ENCODE measurements around the gene PRKAR1A. TPM values are rescaled to one million over a fixed set of nuclear protein-coding genes. Genes with fewer than 3 reads are reported as not detected.

Gene PRKAR1A
- total and polyA plus RNA-seq, 5 donors from 2014 or later = 135 to 220 (median 187) TPM

- Mint-ChIP-seq H3K27me3 (no peaks in the 10 kb centered on the region), H3K4me1 (peaks cover 2 to 14% (median 4%) of the 10 kb centered on the region in 4 donors), H3K9me3 (no peaks in the 10 kb centered on the region), H3K4me3 (no peak overlapping the region), H3K27ac (peak overlapping the region in 2 of 3 donors; percentile 53 to 69), H3K36me3 (peaks cover 33% of the 10 kb centered on the region)
- H3K4me3 ChIP-seq (ENCODE audit: low read depth, low read length) = no peak overlapping the region
- H3K36me3 ChIP-seq (ENCODE audit: control insufficient read depth, insufficient read depth, low read length) = peaks cover 70% of the 10 kb centered on the region
- H3K27me3 ChIP-seq (ENCODE audit: control insufficient read depth, insufficient read depth, low read length) = no peaks in the 10 kb centered on the region
- DNase-seq (no peak), ATAC-seq (ENCODE audit: low read depth in 2 of 2) (no peak)
- H3K4me1 ChIP-seq (ENCODE audit: control insufficient read depth, insufficient read depth, low read length, poor library complexity, severe bottlenecking) = no peaks in the 10 kb centered on the region
- no peaks in the 10 kb centered on the region for H3K9me3 ChIP-seq (ENCODE audit: control insufficient read depth in 2 of 2, low read length in 2 of 2)
- H3K27ac ChIP-seq (ENCODE audit: insufficient read depth, low read length, poor library complexity, severe bottlenecking) = no peak overlapping the region
Observed at GRCh38 chr17:68535922-68536321, 23.7 kb downstream of the PRKAR1A start.

- no peaks in the 10 kb centered on the region for H3K9me3 ChIP-seq (ENCODE audit: control insufficient read depth in 2 of 2, low read length in 2 of 2)
- Mint-ChIP-seq H3K4me3 (no peak overlapping the region), H3K36me3 (peaks cover 19% of the 10 kb centered on the region), H3K27ac (peak overlapping the region in 1 of 3 donors; percentile 29), H3K4me1 (peaks cover 0 to 11% (median 2%) of the 10 kb centered on the region in 4 donors), H3K27me3 (no peaks in the 10 kb centered on the region), H3K9me3 (no peaks in the 10 kb centered on the region)
- DNase-seq (peak in 1 of 3 donors; percentile 29), ATAC-seq (ENCODE audit: low read depth in 2 of 2) (peak in 1 of 2 donors; percentile 14)
- no peak overlapping the region for H3K27ac ChIP-seq (ENCODE audit: insufficient read depth, low read length, poor library complexity, severe bottlenecking)
- H3K27me3 ChIP-seq (ENCODE audit: control insufficient read depth, insufficient read depth, low read length) = no peaks in the 10 kb centered on the region
- H3K4me1 ChIP-seq (ENCODE audit: control insufficient read depth, insufficient read depth, low read length, poor library complexity, severe bottlenecking) = no peaks in the 10 kb centered on the region
- peaks cover 47% of the 10 kb centered on the region for H3K36me3 ChIP-seq (ENCODE audit: control insufficient read depth, insufficient read depth, low read length)
- H3K4me3 ChIP-seq (ENCODE audit: low read depth, low read length) = no peak overlapping the region
Observed at GRCh38 chr17:68539548-68540467, 27.6 kb downstream of the PRKAR1A start.

GRCh38 chr17:68540981-68541380 lies 28.8 kb downstream of the PRKAR1A start:
- Mint-ChIP-seq H3K27me3 (no peaks in the 10 kb centered on the region), H3K9me3 (no peaks in the 10 kb centered on the region), H3K4me1 (peaks cover 0 to 9% (median 2%) of the 10 kb centered on the region in 4 donors), H3K27ac (no peak overlapping the region), H3K4me3 (no peak overlapping the region), H3K36me3 (peaks cover 10% of the 10 kb centered on the region)
- no peak for ATAC-seq (ENCODE audit: low read depth in 2 of 2)
- Histone ChIP-seq H3K27ac (ENCODE audit: insufficient read depth, low read length, poor library complexity, severe bottlenecking) (no peak overlapping the region), H3K36me3 (ENCODE audit: control insufficient read depth, insufficient read depth, low read length) (peaks cover 38% of the 10 kb centered on the region), H3K27me3 (ENCODE audit: control insufficient read depth, insufficient read depth, low read length) (no peaks in the 10 kb centered on the region), H3K4me1 (ENCODE audit: control insufficient read depth, insufficient read depth, low read length, poor library complexity, severe bottlenecking) (no peaks in the 10 kb centered on the region), H3K4me3 (ENCODE audit: low read depth, low read length) (no peak overlapping the region), H3K9me3 (ENCODE audit: control insufficient read depth in 2 of 2, low read length in 2 of 2) (no peaks in the 10 kb centered on the region)
- no peak for DNase-seq

DNA sequence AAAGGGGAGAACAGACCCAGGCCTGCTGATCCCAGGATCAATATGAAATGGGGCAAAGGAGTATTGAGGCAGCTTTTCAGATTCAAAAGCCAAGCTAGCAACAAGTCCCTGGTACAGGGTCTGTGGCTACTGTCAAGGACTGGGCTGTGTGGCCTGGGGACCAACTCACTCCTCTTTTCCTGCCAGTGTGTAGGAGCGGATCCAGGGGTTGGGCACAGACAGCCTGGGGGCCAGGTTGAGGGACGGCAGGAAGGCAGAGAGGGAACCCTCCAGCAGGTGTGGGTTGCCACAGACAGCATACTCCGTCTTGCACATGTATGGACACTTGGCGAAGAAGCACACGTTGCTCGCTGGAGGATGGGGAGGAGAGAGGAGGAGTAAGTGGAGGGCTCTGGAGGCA lies 29.6 kb downstream of the PRKAR1A start:
- H3K36me3 ChIP-seq (ENCODE audit: control insufficient read depth, insufficient read depth, low read length) = peaks cover 30% of the 10 kb centered on the region
- Mint-ChIP-seq H3K9me3 (peaks cover 0 to 3% (median 0%) of the 10 kb centered on the region in 7 donors), H3K4me3 (no peak overlapping the region), H3K27me3 (no peaks in the 10 kb centered on the region), H3K4me1 (peaks cover 0 to 9% (median 2%) of the 10 kb centered on the region in 4 donors), H3K36me3 (peaks cover 13% of the 10 kb centered on the region), H3K27ac (no peak overlapping the region)
- no peak overlapping the region for H3K27ac ChIP-seq (ENCODE audit: insufficient read depth, low read length, poor library complexity, severe bottlenecking)
- no peaks in the 10 kb centered on the region for H3K9me3 ChIP-seq (ENCODE audit: control insufficient read depth in 2 of 2, low read length in 2 of 2)
- DNase-seq (no peak), ATAC-seq (ENCODE audit: low read depth in 2 of 2) (no peak)
- no peaks in the 10 kb centered on the region for H3K4me1 ChIP-seq (ENCODE audit: control insufficient read depth, insufficient read depth, low read length, poor library complexity, severe bottlenecking)
- no peaks in the 10 kb centered on the region for H3K27me3 ChIP-seq (ENCODE audit: control insufficient read depth, insufficient read depth, low read length)
- no peak overlapping the region for H3K4me3 ChIP-seq (ENCODE audit: low read depth, low read length)

DNA sequence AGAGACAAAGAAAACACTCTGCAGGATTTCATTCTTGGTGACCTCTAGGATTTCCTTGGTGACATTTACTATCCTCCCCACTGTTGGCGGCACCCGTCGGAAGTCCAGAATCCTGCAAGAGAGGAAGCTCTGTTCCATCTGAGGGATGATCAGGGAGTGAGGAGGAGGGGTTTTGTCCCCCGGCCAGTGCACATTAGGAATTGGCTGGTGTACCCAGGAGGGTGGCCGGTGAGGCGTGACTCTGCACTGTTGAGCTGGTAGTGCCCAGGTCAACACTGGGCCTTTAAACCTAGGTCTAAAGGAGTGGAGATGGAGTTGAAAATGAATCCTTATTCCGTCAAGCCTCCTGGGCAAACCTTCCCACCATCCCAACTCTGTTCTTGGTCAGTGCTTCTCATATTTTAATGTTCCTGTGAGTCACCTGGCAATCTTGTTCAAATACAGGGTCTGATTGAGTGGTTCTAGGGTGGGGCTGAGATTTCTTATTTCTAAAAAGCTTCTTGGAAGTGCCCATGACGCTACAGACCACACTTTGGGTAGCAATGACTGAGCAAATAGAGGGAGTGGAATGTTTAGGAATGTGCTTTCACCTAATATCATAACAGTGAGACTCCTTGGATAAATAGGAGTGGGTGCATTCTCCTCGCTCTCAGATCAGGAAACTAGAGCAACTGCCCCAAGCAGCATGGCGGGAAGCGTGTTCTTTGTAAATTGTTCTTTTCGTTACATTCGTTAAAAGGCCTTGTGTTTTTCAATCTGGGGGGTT lies 30.7 kb downstream of the PRKAR1A start:
- peaks cover 13% of the 10 kb centered on the region for H3K36me3 Mint-ChIP-seq
- H3K36me3 ChIP-seq (ENCODE audit: control insufficient read depth, insufficient read depth, low read length) = peaks cover 21% of the 10 kb centered on the region
- no peak for ATAC-seq (ENCODE audit: low read depth in 2 of 2)
- H3K27ac ChIP-seq (ENCODE audit: insufficient read depth, low read length, poor library complexity, severe bottlenecking) = no peak overlapping the region
- H3K27me3 ChIP-seq (ENCODE audit: control insufficient read depth, insufficient read depth, low read length) = no peaks in the 10 kb centered on the region
- no peaks in the 10 kb centered on the region for H3K4me1 ChIP-seq (ENCODE audit: control insufficient read depth, insufficient read depth, low read length, poor library complexity, severe bottlenecking)
- no peaks in the 10 kb centered on the region for H3K27me3 Mint-ChIP-seq
- H3K27ac Mint-ChIP-seq = no peak overlapping the region
- peaks cover 0 to 3% (median 0%) of the 10 kb centered on the region in 7 donors for H3K9me3 Mint-ChIP-seq
- H3K4me1 Mint-ChIP-seq = peaks cover 0 to 9% (median 2%) of the 10 kb centered on the region in 4 donors
- no peak for DNase-seq
- H3K4me3 ChIP-seq (ENCODE audit: low read depth, low read length) = no peak overlapping the region
- H3K4me3 Mint-ChIP-seq = no peak overlapping the region
- no peaks in the 10 kb centered on the region for H3K9me3 ChIP-seq (ENCODE audit: control insufficient read depth in 2 of 2, low read length in 2 of 2)

- no peaks in the 10 kb centered on the region for H3K9me3 ChIP-seq (ENCODE audit: control insufficient read depth in 2 of 2, low read length in 2 of 2)
- Mint-ChIP-seq H3K27ac (peak overlapping the region in 1 of 3 donors; percentile 40), H3K27me3 (no peaks in the 10 kb centered on the region), H3K4me1 (peaks cover 0 to 5% (median 0%) of the 10 kb centered on the region in 4 donors), H3K4me3 (no peak overlapping the region), H3K9me3 (peaks cover 0 to 3% (median 0%) of the 10 kb centered on the region in 7 donors), H3K36me3 (peaks cover 11% of the 10 kb centered on the region)
- H3K36me3 ChIP-seq (ENCODE audit: control insufficient read depth, insufficient read depth, low read length) = peaks cover 12% of the 10 kb centered on the region
- H3K27me3 ChIP-seq (ENCODE audit: control insufficient read depth, insufficient read depth, low read length) = no peaks in the 10 kb centered on the region
- DNase-seq (no peak), ATAC-seq (ENCODE audit: low read depth in 2 of 2) (no peak)
- no peak overlapping the region for H3K4me3 ChIP-seq (ENCODE audit: low read depth, low read length)
- H3K27ac ChIP-seq (ENCODE audit: insufficient read depth, low read length, poor library complexity, severe bottlenecking) = no peak overlapping the region
- H3K4me1 ChIP-seq (ENCODE audit: control insufficient read depth, insufficient read depth, low read length, poor library complexity, severe bottlenecking) = no peaks in the 10 kb centered on the region
Observed at GRCh38 chr17:68544111-68544915, 32.1 kb downstream of the PRKAR1A start.

- Histone ChIP-seq H3K27me3 (ENCODE audit: control insufficient read depth, insufficient read depth, low read length) (no peaks in the 10 kb centered on the region), H3K27ac (ENCODE audit: insufficient read depth, low read length, poor library complexity, severe bottlenecking) (no peak overlapping the region), H3K4me1 (ENCODE audit: control insufficient read depth, insufficient read depth, low read length, poor library complexity, severe bottlenecking) (no peaks in the 10 kb centered on the region), H3K36me3 (ENCODE audit: control insufficient read depth, insufficient read depth, low read length) (no peaks in the 10 kb centered on the region), H3K9me3 (ENCODE audit: control insufficient read depth in 2 of 2, low read length in 2 of 2) (no peaks in the 10 kb centered on the region), H3K4me3 (ENCODE audit: low read depth, low read length) (no peak overlapping the region)
- H3K4me3 Mint-ChIP-seq = no peak overlapping the region
- H3K27me3 Mint-ChIP-seq = peaks cover 4% of the 10 kb centered on the region
- H3K36me3 Mint-ChIP-seq = peaks cover 15% of the 10 kb centered on the region
- H3K4me1 Mint-ChIP-seq = no peaks in the 10 kb centered on the region
- ATAC-seq (ENCODE audit: low read depth in 2 of 2) = no peak
- H3K9me3 Mint-ChIP-seq = peaks cover 0 to 2% (median 0%) of the 10 kb centered on the region in 7 donors
- no peak overlapping the region for H3K27ac Mint-ChIP-seq
- DNase-seq = no peak
Observed at GRCh38 chr17:68556551-68556950, 44.3 kb downstream of the PRKAR1A start.
